ENCODE data around the gene TLX2.

GRCh38 chr2:74515271-74515980 is 1.2 kb downstream of the TLX2 start:
- no peak for TF ChIP-seq CTCF (IDR thresholded peaks at IDR 0.05)
- no peak for TF ChIP-seq POLR2AphosphoS5 (IDR thresholded peaks at IDR 0.05; ENCODE audit: insufficient read depth in 1 of 2, low read depth in 1 of 2)

Data from vagina (tissue), 2 donors.